ENCODE results near the gene MYL4. TPM values are rescaled to one million over a fixed set of nuclear protein-coding genes. Genes with fewer than 3 reads are reported as not detected.
A peak's percentile ranks its signal among the peaks of the same experiment; 100 is the strongest.
"Not testable (repeated sequence)": the region's sequence is repeated elsewhere in the genome, so short reads cannot be mapped to it uniquely, and the experiment has no call there.

Gene MYL4
- total RNA-seq, 6 experiments from 2014 or later = not detected

- Mint-ChIP-seq H3K4me3 (no peak overlapping the region), H3K36me3 (ENCODE audit: low read depth) (peaks cover 38% of the 10 kb centered on the region), H3K27me3 (ENCODE audit: insufficient read depth) (no peaks in the 10 kb centered on the region), H3K27ac (no peak overlapping the region), H3K4me1 (ENCODE audit: low read depth) (0 out of 2 replicates have a peak, but pooled peaks cover 11% of the 10 kb centered on the region), H3K9me3 (no peaks in the 10 kb centered on the region)
- DNase-seq = no peak
- no peak for TF ChIP-seq CTCF (IDR thresholded peaks at IDR 0.05)
Measured at GRCh38 chr17:47170710-47171109, 38.4 kb upstream of the MYL4 start.

DNA sequence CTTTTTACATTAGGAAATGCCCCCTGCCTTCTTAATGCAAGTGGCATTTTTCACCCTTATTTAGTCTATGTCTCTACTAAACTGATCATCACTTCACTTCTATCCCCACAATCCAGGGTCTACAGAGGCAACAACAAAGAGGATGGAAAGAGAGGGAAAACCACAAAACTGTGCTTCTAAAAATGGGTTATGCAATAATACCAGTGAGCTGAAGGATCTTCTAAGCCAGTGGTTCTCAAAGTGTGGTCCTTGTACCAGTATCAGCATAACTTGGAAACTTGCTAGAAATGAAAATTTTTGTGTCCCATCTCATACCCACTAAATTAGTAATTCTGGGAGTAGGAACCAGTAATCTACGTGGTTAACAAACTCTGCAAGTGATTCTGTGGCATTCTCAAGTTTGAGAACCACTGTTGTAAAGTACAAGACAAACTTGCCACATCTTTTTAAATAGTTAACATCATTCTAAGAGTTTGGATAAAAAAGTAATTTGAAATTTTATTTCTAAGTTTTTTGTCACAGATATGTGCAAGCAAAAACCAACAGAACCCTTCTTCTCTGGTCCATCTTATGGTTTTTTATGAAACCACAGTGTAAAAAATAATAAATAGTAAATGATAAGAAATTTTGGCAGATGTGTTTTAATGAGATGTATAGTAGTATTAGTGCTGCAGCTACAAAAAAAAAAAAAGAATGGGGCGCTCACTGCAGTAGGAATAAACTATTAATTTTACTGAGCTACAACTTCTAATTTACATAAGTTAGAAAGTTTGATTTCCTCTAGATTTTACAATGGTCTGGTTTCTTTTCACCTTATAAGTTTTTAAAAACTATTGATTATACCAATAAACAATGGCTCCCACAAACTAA is 36.2 kb upstream of the MYL4 start:
- Mint-ChIP-seq H3K36me3 (ENCODE audit: low read depth) (peaks cover 29% of the 10 kb centered on the region), H3K9me3 (no peaks in the 10 kb centered on the region), H3K4me3 (no peak overlapping the region), H3K27me3 (ENCODE audit: insufficient read depth) (no peaks in the 10 kb centered on the region), H3K4me1 (ENCODE audit: low read depth) (peaks cover 19% of the 10 kb centered on the region; the same call in 1 of the 2 replicates), H3K27ac (0 out of 2 replicates have a peak overlapping the region, but pooled peaks have one; percentile 6)
- no peak for TF ChIP-seq CTCF (IDR thresholded peaks at IDR 0.05)
- no peak for DNase-seq

DNA sequence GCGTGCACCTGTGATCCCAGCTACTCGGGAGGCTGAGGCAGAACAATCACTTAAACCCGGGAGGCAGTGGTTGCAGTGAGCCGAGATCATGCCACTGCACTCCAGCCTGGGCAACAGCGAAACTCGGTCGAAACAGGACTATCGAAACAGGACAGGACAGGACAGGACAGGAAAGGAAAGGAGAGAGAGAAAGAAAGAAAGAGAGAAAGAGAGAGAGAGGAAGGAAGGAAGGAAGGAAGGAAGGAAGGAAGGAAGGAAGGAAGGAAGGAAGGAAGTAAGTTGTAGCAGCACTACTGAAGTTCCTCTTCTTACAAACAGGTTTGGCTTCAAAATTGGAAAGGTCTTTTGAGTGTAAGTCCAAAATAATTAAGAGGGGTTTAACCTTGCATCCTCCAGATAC is 34.3 kb upstream of the MYL4 start:
- Mint-ChIP-seq H3K36me3 (ENCODE audit: low read depth) (peaks cover 27% of the 10 kb centered on the region), H3K4me1 (ENCODE audit: low read depth) (peaks cover 18% of the 10 kb centered on the region; the same call in 1 of the 2 replicates)
- not testable (repeated sequence) for H3K4me3 Mint-ChIP-seq; H3K9me3 Mint-ChIP-seq; H3K27me3 Mint-ChIP-seq (ENCODE audit: insufficient read depth); H3K27ac Mint-ChIP-seq; DNase-seq

DNA sequence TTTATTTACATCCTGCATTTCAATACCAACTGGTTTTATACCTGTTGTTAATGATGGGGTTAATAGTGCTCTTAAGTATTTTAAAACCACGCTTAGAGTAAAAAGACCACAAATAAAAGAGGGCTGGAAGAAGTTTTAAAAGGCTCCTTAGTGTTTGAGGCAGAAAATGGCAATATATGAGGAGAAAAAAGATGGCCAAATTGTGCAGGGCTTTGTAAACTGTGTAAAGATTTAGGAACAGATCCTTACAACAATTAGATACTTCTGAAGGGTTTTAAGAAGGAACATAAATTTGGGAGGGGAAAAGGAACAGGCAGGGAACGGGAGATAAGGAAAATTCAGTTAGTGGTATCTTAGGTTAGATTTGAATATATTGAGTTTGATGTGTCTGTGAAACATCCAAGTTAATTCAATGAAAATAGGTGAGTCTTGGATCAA is 32.7 kb upstream of the MYL4 start:
- TF ChIP-seq CTCF (IDR thresholded peaks at IDR 0.05) = no peak
- H3K27ac Mint-ChIP-seq = no peak overlapping the region
- peaks cover 22% of the 10 kb centered on the region for H3K4me1 Mint-ChIP-seq (ENCODE audit: low read depth)
- H3K36me3 Mint-ChIP-seq (ENCODE audit: low read depth) = peaks cover 25% of the 10 kb centered on the region
- no peak for DNase-seq
- no peak overlapping the region for H3K4me3 Mint-ChIP-seq
- H3K27me3 Mint-ChIP-seq (ENCODE audit: insufficient read depth) = no peaks in the 10 kb centered on the region
- no peaks in the 10 kb centered on the region for H3K9me3 Mint-ChIP-seq

- Mint-ChIP-seq H3K27ac (no peak overlapping the region), H3K27me3 (ENCODE audit: insufficient read depth) (no peaks in the 10 kb centered on the region), H3K9me3 (no peaks in the 10 kb centered on the region), H3K4me1 (ENCODE audit: low read depth) (peaks cover 30% of the 10 kb centered on the region), H3K36me3 (ENCODE audit: low read depth) (peaks cover 25% of the 10 kb centered on the region), H3K4me3 (no peak overlapping the region)
- TF ChIP-seq CTCF (IDR thresholded peaks at IDR 0.05) = no peak
- no peak for DNase-seq
Measured at GRCh38 chr17:47177261-47177660, 31.9 kb upstream of the MYL4 start.

- no peaks in the 10 kb centered on the region for H3K27me3 Mint-ChIP-seq (ENCODE audit: insufficient read depth)
- peaks cover 41% of the 10 kb centered on the region for H3K4me1 Mint-ChIP-seq (ENCODE audit: low read depth)
- no peak for TF ChIP-seq CTCF (IDR thresholded peaks at IDR 0.05)
- no peaks in the 10 kb centered on the region for H3K9me3 Mint-ChIP-seq
- peaks cover 25% of the 10 kb centered on the region for H3K36me3 Mint-ChIP-seq (ENCODE audit: low read depth)
- H3K4me3 Mint-ChIP-seq = no peak overlapping the region
- no peak for DNase-seq
- H3K27ac Mint-ChIP-seq = no peak overlapping the region
Measured at GRCh38 chr17:47179141-47179540, 30.0 kb upstream of the MYL4 start.

Measured in HFFc6 (cell line).